ENCODE data around the gene MARCHF4.

GRCh38 chr2:216369821-216370220 lies 2.5 kb downstream of the MARCHF4 start:
- TF ChIP-seq CTCF (IDR thresholded peaks at IDR 0.05) (no peak), TCF7L2 (IDR thresholded peaks at IDR 0.05; ENCODE audit: low read depth, low read length) (no peak)
